Motor neuron (in vitro differentiated cells): ENCODE data around the gene GPC6. TPM values are rescaled to one million over a fixed set of nuclear protein-coding genes. Genes with fewer than 3 reads are reported as not detected.

ENCODE experiments used
- ATAC-seq, 8 experiments: fragments of 200-7000 bp; cut with Tn5 transposase; replicated peaks in 6 of 8; 2 replicates each; pipeline ENCODE4 v1.8.0; 2021; ENCODE audit warnings: mild to moderate bottlenecking in 8 of 8, moderate library complexity in 8 of 8
- H3K27ac ChIP-seq, 2 donors: fragments of 250-450 bp; sonication (Bioruptor Pico); 2 replicates each; pipeline ENCODE4 v1.9.0; 2021; ENCODE audit warnings: antibody characterized with exemption in 2 of 2, mild to moderate bottlenecking in 2 of 2, moderate library complexity in 1 of 2
- H3K4me1 ChIP-seq, 2 donors: fragments of 250-450 bp; sonication (Bioruptor Pico); replicated peaks in 1 of 2; 2 replicates each; pipeline ENCODE4 v1.6.1; 2021; ENCODE audit warnings: antibody characterized with exemption in 2 of 2, mild to moderate bottlenecking in 2 of 2, moderate library complexity in 1 of 2
- H3K4me3 ChIP-seq, 5 donors: fragments of 250-450 bp; sonication (Bioruptor Pico); 2 replicates each; pipeline ENCODE4 v1.9.0; 2021; ENCODE audit warnings: antibody characterized with exemption in 5 of 5, mild to moderate bottlenecking in 5 of 5, moderate library complexity in 4 of 5
- WGBS, 10 experiments: fragments of 450-650 bp; shearing (Covaris generic); methylation state at CpG; one replicate each; pipeline ENCODE4 v1.0.0; 2022; 5-methylcytosine and 5-hydroxymethylcytosine counted together
- in situ Hi-C, 9 experiments: fragments of 400-800 bp; cut with MboI; loops; one replicate each; pipeline ENCODE4 v1.15.0; 2021; ENCODE audit warnings: low sequenced_read_pairs in 9 of 9, low pct_unique_long_range_greater_than_20kb in 2 of 9; ENCODE audit not compliant: unreplicated experiment in 9 of 9
- total RNA-seq, 8 experiments: library from RNA; unstranded; fragments of 300-600 nt; gene quantifications; 2 replicates each; pipeline versions ENCODE4 v1.2.3 to v1.2.4, GENCODE V29; 2022

GPC6 gene
- total RNA-seq, 8 experiments from 2014 or later, result 1.8 to 52.4 (median 15.5) TPM

DNA sequence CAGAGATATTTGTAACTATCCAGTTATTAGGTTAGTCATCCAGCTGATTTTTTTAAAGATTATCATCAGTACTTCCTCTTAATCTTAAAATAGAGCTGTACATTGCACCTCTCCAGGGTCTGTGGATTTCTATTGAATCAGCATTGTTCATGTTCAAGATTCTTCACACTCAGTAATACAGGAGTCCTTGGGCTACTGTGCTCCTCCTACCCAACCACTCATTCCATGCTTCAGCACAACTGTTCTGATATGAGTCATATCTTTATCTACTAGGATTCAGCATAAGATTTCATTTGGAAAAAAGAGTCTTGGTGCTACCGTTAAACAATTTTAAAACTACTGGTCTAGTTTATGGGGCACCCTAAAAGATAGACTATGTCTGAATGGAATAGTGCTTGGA lies 895.1 kb downstream of the GPC6 start:
- H3K4me3 ChIP-seq, result no peak overlapping the region
- peak in 2 of 8 experiments; percentile 56 to 62 for ATAC-seq
- peaks cover 17 to 29% of the 10 kb centered on the region in 2 donors for H3K4me1 ChIP-seq
- H3K27ac ChIP-seq, result no peak overlapping the region
- WGBS, 10 experiments, result 45 to 100% (median 90%) methylated on average over 1 of the region's 1 CpG; no CpG with 5 or more reads in 2 of the 10 experiments
- in situ Hi-C loops, result no loop called here

DNA sequence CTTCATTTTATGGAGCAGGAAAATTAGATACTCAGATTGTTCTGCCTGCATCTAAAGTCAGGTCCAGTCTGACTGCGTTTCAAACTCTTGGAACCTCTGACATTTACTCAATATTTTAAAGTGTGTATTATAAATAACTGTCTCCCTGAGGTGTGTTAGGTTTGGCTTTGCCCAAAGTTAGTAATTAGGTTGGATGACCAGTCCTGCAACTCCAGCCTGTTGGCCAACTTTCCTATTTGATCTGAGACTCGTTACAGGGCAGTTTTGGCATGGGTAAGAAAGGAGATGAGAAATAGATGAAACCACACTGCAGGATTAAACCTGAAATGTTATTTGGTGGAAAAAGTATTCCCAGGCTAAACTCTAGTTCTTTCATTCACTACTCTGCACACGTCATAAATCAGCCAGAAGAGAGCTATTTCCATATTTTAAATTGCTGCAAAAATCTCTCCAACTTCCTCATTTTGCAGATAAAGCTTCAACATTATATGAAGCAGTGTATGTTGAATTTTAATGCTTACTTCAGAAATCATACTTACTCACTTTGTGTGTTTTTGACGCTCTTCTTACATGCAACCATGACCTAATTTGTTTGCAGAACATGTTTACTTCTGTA lies 895.8 kb downstream of the GPC6 start:
- Histone ChIP-seq H3K4me1 (peaks cover 17 to 25% of the 10 kb centered on the region in 2 donors), H3K4me3 (no peak overlapping the region), H3K27ac (no peak overlapping the region)
- no peak for ATAC-seq
- in situ Hi-C loops, result no loop called here
- 40 to 100% (median 97%) methylated on average over 1 to 4 of the region's 4 CpGs for WGBS, 10 experiments

DNA sequence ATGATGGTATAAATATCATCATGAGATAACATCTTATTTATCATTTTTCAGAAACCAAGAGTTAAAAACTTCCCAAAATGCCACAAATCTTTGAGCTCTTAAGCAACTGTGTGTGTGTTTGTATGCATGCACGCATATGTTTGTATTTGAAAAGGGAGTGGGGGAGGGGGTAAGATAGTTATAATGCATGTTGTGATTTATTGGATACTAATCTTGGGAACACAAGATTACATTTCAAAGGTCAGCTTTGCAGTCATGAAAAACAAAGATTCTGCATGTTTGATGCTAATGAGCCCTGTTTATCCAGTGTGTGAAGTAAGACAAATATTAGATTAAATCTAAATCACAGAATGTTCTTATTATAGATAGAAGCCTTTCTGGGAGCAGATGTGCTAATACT lies 897.0 kb downstream of the GPC6 start:
- H3K4me1 ChIP-seq, result peaks cover 20 to 29% of the 10 kb centered on the region in 2 donors
- 23 to 100% (median 53%) methylated on average over 1 of the region's 1 CpG; no CpG with 5 or more reads in 4 of the 10 experiments for WGBS, 10 experiments

DNA sequence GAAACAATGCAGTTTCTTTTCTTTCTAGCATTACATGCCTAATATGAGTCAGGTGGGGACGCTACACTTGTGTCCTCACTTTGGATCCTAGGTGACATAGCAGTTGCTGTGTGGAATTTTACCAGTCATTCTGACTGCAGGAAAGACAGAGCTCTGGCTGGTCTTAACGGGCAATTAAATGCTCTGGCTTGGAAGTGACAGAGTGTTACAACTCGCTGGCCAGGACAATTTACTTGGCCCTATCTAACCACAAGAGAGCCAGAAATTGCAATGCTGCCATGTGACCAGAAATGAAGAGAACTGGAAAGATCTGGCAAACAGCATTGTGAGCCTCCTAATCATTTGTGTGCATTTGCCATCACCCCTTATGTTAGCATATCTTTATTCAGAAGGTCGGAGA lies 901.8 kb downstream of the GPC6 start:
- WGBS, 10 experiments, result 33 to 91% (median 67%) methylated on average over 1 to 4 of the region's 4 CpGs; no CpG with 5 or more reads in 3 of the 10 experiments
- Histone ChIP-seq H3K4me3 (no peak overlapping the region), H3K4me1 (peaks cover 10 to 12% of the 10 kb centered on the region in 2 donors), H3K27ac (no peak overlapping the region)
- in situ Hi-C loops, result no loop called here
- peak in 5 of 8 experiments; percentile 52 to 97 (median 78) for ATAC-seq

More for the DNA sequence above, 897.0 kb downstream of the GPC6 start:
- Histone ChIP-seq H3K27ac (no peak overlapping the region), H3K4me3 (no peak overlapping the region)
- in situ Hi-C loops, result no loop called here
- ATAC-seq, result peak in 2 of 8 experiments; percentile 35 to 58

DNA sequence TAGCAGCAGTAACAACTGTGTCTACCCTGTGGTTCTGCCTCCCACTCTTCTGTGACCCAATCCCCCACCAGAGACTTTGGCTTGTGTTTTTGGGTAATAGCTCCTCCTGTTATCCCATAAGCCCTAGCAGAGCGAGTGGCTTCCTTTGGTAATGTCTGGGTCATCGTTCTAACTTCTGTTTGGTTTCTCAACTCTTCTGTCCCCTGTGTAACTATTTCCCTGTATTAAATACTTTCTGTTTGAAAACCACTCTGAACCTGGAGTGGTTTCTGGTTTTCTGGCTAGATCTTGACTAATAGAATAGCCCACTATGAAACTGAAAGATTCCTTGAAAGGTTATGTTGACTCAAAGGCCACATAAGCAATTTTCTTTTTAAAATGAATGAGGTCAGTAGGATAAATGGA lies 902.9 kb downstream of the GPC6 start:
- no peak overlapping the region for H3K4me3 ChIP-seq
- no peak overlapping the region for H3K27ac ChIP-seq
- H3K4me1 ChIP-seq, result peaks cover 8% of the 10 kb centered on the region in 2 donors
- in situ Hi-C loops, result no loop called here
- WGBS, 10 experiments, result 75 to 100% (median 92%) methylated on average over 1 to 2 of the region's 2 CpGs; no CpG with 5 or more reads in 1 of the 10 experiments
- ATAC-seq, result no peak

DNA sequence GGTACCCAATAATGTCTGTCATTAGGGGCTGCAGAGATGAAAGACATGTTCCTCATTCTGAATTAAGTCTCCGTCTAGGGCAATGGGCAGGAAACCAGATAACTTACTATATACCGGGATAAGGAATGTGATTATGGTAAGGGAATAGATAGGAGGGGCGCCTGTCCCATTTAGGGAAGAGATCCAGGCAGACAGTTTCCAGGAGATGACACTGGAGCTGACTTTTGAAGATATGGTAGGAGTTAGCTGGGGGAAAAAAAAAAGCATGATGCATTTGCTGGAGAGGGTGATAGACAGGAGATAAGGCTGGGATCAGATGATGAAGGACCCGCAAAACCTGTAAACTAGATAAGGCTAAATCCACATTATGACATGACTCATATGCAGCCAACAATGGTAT lies 912.2 kb downstream of the GPC6 start:
- Histone ChIP-seq H3K4me1 (peaks cover 0 to 3% of the 10 kb centered on the region in 2 donors), H3K4me3 (no peak overlapping the region), H3K27ac (no peak overlapping the region)
- no peak for ATAC-seq
- in situ Hi-C loops, result no loop called here
- 60 to 100% (median 94%) methylated on average over 1 to 4 of the region's 4 CpGs for WGBS, 10 experiments

DNA sequence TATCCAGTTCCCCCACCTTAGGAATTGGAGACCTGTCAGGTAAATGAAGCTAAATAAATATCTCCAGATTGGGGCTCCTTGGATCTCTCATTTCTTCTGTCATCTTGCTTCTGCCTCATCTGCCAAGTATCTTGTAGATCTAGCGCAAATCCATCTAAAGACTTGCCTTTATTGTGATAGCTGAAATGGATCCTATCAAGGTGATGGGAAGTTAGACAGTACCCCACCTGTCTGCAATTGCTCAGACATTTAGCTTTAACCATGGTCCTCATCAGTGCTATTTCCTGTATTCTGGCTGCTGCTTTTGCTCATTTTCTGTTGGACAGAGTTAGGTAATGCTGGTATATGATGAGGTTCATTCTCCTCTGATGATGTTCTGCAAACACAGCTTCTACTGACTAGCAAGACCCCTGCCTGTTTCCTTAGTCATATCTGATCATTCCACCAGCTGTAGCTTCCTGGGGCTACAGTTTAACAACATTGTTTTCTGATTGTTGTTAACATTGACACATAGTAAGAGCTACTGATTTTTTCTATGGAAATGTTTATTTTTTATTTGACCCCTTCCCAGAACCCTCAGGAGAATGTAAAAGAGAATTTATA lies 912.9 kb downstream of the GPC6 start:
- in situ Hi-C loops, result no loop called here
- H3K4me1 ChIP-seq, result peaks cover 0 to 6% of the 10 kb centered on the region in 2 donors
- H3K4me3 ChIP-seq, result no peak overlapping the region
- ATAC-seq, result no peak
- 100% methylated on average over 1 of the region's 1 CpG; no CpG with 5 or more reads in 4 of the 10 experiments for WGBS, 10 experiments
- no peak overlapping the region for H3K27ac ChIP-seq

DNA sequence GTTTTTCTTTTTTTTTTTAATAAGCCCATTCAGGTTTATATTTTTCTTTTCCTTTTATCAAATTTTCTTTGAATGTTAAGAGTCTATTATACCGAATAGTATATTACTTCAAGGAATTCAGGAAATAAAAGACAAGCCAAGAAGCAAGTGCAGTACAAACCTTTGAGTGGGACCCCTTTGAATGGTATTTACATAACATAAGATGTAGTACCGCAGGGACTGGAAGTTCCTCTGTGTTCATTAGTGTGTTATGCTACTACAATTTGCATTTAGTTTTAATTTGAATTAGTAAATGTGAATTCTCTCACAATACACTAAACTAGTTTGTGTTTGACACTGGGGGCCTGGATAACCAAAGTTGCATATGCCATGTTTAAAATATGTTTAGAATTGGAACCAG lies 913.4 kb downstream of the GPC6 start:
- ATAC-seq, result peak in 1 of 8 experiments; percentile 23
- in situ Hi-C loops, result no loop called here
- Histone ChIP-seq H3K27ac (no peak overlapping the region), H3K4me3 (no peak overlapping the region), H3K4me1 (peaks cover 0 to 6% of the 10 kb centered on the region in 2 donors)
- 0 to 87% (median 37%) methylated on average over 1 to 2 of the region's 2 CpGs; no CpG with 5 or more reads in 1 of the 10 experiments for WGBS, 10 experiments

DNA sequence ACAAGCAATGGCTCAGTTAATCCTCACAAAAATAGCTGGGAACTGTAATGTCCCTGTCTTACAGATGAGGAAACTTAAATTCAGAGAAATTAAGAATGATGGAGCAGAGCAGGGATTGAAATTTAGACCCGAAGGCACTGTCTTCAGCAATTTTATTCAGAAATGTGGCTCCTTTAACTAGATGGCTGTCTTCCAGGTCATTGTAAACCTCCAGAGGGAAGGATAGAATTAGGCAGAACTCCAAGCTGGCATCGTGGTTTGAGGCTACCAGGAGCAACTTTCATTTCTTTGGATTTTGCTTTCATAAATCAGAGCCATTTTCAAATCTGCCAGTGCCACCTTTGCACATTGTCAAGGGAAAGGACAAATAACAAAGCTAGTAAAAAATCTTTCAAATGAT lies 913.9 kb downstream of the GPC6 start:
- H3K27ac ChIP-seq, result no peak overlapping the region
- no peak for ATAC-seq
- in situ Hi-C loops, result no loop called here
- no peak overlapping the region for H3K4me3 ChIP-seq
- peaks cover 0 to 6% of the 10 kb centered on the region in 2 donors for H3K4me1 ChIP-seq
- WGBS, 10 experiments, result 0 to 83% (median 26%) methylated on average over 1 to 2 of the region's 2 CpGs; no CpG with 5 or more reads in 1 of the 10 experiments

DNA sequence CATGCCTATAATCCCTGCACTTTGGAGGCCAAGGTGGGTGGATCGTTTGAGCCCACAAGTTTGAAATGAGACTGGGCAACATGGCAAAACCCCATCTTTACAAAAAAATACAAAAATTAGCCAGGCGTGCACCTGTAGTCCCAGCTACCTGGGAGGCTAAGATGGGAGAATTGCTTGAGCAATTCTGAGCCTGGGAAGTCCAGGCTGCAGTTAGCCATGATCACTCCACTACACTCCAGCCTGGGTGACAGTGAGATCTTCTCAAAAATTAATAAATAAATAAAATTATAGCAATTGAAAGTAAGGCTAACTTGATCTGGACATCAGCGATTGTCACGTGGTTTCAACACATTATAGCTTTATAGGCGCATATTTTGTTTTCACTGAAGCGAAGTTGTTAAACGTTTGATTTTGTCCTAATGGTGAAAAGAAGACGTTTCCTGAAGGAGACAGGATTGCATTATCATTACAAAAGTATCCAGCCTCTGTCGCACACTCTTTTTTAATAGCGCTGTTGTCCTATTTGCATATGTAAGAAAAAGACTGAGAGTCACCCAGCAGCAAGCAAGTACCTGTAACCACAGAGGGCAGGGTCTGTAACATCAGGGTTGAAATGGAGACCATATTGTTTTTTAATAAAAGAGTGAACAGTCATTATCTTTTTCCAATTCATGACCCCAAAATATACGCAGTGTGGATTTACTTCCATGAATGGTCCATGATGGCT lies 917.2 kb downstream of the GPC6 start:
- H3K27ac ChIP-seq, result no peak overlapping the region
- WGBS, 10 experiments, result 11 to 85% (median 43%) methylated on average over 3 to 11 of the region's 11 CpGs
- peak in 5 of 8 experiments; percentile 35 to 76 (median 65) for ATAC-seq
- H3K4me3 ChIP-seq, result no peak overlapping the region
- H3K4me1 ChIP-seq, result peaks cover 6 to 7% of the 10 kb centered on the region in 2 donors
- in situ Hi-C loops, result no loop called here

DNA sequence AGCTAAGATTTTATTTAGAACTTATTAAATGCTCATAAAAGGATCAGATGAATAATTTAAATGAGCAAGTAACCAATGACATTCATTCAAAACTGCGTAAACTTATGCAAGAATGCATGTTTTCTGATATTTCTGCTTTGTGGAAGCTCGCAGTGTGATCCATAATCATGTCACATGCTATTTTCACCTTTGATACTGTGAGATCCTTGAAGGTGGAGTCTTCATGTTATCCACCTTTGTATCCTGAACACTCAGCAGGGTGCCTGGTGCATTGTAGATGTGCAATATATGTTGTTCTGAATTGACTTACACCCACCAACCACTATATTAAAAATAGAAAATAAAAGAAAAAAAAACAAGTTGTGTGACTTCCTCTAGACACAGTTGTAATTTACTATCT lies 919.4 kb downstream of the GPC6 start:
- H3K27ac ChIP-seq, result no peak overlapping the region
- H3K4me1 ChIP-seq, result peaks cover 6 to 7% of the 10 kb centered on the region in 2 donors
- H3K4me3 ChIP-seq, result no peak overlapping the region
- 31 to 100% (median 66%) methylated on average over 1 to 2 of the region's 2 CpGs for WGBS, 10 experiments
- no peak for ATAC-seq
- in situ Hi-C loops, result no loop called here

DNA sequence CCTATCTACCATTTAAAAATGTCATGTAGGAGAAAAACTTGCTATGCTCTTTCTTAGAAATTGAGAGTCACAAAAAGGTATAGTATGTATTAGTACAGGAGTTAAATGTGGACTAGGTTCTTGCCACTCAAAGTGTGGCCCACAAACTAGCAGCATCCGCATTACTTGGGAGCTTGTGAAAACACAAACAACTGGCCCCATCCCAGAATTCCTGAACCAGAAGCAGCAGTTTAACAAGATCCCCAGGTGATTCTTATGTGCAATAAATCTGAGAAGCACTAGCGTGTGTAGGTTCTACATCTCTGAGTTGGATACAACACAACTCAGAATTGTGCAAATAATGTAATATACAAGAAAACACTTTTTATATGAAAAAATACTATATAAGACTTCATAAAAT lies 927.0 kb downstream of the GPC6 start:
- Histone ChIP-seq H3K4me1 (no peaks in the 10 kb centered on the region), H3K4me3 (no peak overlapping the region), H3K27ac (no peak overlapping the region)
- in situ Hi-C loops, result no loop called here
- 82 to 100% (median 92%) methylated on average over 1 to 2 of the region's 2 CpGs; no CpG with 5 or more reads in 4 of the 10 experiments for WGBS, 10 experiments
- ATAC-seq, result no peak

DNA sequence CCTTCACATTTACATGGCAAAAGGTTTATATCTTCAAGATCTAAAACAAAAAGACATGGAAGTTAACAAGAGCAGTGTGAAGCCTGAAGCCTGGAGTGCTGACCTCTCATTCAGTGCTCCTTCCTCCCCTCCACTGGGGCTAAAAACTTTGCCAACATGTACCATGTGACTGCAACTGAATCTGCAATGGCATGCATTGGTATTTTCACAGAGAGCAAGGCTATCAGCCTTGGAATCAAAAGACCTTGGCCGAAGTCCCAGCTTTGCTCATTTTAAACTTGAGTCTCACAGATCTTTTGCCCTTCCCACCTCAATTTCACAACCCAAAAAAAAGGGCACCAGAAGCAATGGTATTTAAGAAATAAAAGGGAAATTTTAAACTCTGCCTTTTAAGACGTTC lies 927.8 kb downstream of the GPC6 start:
- in situ Hi-C loops, result no loop called here
- peak in 3 of 8 experiments; percentile 18 to 72 (median 37) for ATAC-seq
- WGBS, 10 experiments, result 0 to 100% (median 86%) methylated on average over 1 to 2 of the region's 2 CpGs; no CpG with 5 or more reads in 1 of the 10 experiments

More for the DNA sequence above, 927.8 kb downstream of the GPC6 start:
- Histone ChIP-seq H3K4me3 (no peak overlapping the region), H3K4me1 (no peaks in the 10 kb centered on the region), H3K27ac (no peak overlapping the region)
